Fibroblast of skin of back (primary cell): Measurements from ENCODE around the gene PPP2R3B.

Experiments
- DNase-seq: peaks from one replicate; pipeline ENCODE4 v3.0.0-alpha.2; 2013

Gene PPP2R3B

DNA sequence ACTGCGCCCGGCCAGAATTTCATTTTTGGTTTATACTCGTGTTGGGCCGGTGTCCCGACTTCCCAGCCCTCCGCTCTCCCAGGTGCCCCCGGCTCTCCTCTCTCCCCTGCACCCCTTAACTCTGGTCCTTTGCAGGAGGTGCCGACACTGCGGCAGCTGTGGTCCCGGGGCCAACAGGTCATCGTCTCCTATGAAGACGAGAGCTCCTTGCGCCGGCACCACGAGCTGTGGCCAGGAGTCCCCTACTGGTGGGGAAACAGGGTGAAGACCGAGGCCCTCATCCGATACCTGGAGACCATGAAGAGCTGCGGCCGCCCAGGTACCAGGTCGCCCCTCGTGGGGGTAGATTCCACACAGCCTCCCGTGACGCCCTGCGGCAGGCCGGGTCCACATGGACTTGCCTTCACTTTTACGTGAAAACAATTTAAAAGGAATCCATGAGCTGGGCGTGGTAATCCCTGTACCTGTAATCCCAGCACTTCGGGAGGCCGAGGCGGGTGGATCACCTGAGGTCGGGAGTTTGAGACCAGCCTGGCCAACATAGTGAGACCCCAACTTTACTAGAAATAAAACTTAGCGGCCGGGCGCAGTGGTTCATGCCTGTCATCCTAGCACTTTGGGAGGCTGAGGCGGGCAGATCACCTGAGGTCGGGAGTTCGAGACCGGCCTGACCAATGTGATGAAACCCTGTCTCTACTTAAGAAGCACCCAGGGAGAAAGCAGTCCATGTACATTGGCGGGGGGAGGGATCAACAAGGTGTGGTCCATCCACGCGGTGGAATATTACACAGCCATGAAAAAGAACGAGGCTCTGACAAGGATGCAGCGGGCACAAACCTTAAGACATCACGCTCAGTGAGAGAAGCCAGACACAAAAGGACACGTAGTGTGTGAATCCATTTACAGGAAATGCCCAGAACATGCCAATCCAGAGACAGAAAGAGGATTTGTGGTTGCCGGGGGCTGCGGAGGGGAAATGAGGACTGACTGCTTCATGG is 93.5 kb downstream of the PPP2R3B start:
- DNase-seq = no peak

GRCh38 chrX:291411-291901 is 95.3 kb downstream of the PPP2R3B start:
- no peak for DNase-seq

DNA sequence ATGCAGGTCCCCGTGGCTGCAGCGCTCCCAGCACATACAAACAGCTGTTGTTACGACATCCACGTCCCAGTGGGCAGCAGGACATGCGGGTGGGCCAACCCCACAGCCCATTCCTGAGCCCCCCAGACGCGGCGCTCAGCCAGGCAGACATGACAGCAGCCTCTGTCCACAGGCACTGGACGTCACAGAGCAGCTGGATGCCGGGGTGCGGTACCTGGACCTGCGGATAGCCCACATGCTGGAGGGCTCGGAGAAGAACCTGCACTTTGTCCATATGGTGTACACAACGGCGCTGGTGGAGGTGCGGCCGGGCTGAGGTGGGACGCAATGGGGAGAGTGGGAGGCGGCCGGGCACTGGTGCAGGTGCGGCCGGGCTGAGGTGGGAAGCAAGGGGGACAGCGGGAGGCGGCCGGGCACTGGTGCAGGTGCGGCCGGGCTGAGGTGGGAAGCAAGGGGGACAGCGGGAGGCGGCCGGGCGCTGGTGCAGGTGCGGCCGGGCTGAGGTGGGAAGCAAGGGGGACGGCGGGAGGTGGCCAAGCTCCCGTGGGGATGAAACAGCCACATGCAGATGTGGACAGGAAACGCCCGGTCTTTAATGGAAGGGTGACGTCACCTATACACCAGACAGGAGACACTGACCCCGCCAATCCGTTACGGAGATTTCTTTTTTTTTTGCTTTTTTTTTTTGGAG is 96.1 kb downstream of the PPP2R3B start:
- no peak for DNase-seq

DNA sequence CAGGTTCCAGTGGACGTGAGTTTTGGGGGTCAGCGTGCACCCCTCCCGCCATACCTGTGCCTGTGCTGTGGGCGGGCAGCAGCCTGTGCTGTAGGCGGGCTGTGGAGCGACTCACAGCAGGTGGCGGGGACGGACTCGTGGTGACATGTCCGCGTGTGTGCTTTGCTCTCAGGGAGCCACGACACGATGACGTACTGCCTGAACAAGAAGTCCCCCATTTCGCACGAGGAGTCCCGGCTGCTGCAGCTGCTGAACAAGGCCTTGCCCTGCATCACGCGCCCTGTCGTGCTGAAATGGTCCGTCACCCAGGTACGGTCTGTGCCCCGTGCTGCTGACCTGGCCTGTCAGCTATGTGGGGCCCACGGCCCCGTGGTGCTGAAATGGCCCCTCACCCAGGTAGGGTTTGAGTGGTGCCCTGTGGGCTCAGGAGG is 98.1 kb downstream of the PPP2R3B start:
- no peak for DNase-seq

DNA sequence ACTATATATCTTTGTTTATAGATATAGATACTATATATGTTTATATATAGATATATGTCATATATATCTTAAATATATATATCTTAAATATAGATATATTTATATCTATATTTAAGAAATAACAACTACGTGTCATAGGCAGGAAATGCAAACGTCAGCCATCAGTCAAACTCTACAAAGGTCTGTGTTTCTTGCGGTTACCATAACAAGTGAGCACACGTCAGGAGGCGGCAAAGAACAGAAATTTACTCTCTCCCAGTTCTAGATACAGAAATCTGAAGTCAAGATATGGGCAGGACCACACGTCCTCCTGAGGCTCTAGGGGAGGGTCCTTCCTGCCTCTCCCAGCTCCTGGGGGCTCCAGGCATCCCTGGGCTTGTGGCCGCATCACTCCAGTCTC is 99.0 kb downstream of the PPP2R3B start:
- no peak for DNase-seq

DNA sequence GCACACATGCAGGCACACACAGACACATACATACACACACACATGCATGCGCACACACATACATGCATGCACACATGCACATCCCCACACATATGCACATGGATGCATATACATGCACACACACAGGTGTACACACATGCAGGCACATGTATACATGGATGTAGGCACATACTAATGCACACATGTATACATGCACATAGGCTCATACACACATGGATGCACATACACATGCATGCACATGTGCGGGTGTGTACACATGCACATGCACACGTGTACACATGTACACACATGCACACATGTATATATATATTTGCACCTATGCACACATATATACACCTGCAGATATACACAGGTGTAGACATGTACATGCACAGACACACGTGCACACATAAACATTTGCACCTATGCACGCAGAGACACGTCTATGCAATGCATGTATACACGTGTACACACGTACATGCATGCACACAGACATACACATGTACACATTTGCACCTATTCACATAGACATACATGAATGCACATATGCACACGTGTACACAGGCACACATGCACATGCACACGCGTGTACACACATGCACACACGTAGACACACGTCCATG is 101.5 kb downstream of the PPP2R3B start:
- DNase-seq = no peak
